Measurements from ENCODE around the gene NUB1.

NUB1 gene

DNA sequence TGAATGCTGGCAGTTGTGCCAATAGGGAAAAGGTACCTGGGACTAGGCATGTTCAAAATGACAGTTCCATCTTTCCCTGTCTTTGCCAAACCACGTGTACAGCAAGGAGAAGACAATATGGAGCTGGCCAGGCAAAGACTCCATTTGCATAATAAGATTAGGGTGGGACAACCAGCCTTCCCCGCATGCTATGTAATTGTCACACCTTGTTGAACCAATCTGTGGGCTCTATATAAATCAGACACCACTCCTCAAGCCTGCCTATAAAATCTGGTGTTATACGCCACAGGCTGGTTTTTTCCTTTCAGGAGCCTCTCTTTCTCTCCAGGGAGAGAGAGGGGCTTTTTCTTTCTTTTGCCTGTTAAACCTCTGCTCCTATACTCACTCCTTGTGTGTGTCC, 11.0 kb upstream of the NUB1 start:
- H3K27ac ChIP-seq (ENCODE audit: low read length): no peak overlapping the region
- TF ChIP-seq, protein P1, sequence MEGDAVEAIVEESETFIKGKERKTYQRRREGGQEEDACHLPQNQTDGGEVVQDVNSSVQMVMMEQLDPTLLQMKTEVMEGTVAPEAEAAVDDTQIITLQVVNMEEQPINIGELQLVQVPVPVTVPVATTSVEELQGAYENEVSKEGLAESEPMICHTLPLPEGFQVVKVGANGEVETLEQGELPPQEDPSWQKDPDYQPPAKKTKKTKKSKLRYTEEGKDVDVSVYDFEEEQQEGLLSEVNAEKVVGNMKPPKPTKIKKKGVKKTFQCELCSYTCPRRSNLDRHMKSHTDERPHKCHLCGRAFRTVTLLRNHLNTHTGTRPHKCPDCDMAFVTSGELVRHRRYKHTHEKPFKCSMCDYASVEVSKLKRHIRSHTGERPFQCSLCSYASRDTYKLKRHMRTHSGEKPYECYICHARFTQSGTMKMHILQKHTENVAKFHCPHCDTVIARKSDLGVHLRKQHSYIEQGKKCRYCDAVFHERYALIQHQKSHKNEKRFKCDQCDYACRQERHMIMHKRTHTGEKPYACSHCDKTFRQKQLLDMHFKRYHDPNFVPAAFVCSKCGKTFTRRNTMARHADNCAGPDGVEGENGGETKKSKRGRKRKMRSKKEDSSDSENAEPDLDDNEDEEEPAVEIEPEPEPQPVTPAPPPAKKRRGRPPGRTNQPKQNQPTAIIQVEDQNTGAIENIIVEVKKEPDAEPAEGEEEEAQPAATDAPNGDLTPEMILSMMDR (IDR thresholded peaks at IDR 0.05; ENCODE audit: borderline replicate concordance, extremely low read depth, low read length, poor library complexity, severe bottlenecking): no peak
- H3K4me2 ChIP-seq (ENCODE audit: insufficient read depth, low read length): no peak overlapping the region
- DNase-seq (no peak), ATAC-seq (ENCODE audit: insufficient read depth, low read depth) (no peak)
- H3K36me3 ChIP-seq (ENCODE audit: insufficient read depth, low read length): no peaks in the 10 kb centered on the region
- no peaks in the 10 kb centered on the region for H4K20me1 ChIP-seq (ENCODE audit: insufficient read depth, low read length)
- no peaks in the 10 kb centered on the region for H3K4me1 ChIP-seq (ENCODE audit: insufficient read depth, low read length)
- no peak overlapping the region for H3K9ac ChIP-seq (ENCODE audit: low read depth, low read length)
- no peaks in the 10 kb centered on the region for H3K9me3 ChIP-seq (ENCODE audit: insufficient read depth, low read length, severe bottlenecking)
- no peak overlapping the region for H3K4me3 ChIP-seq (ENCODE audit: low read depth in 1 of 2, low read length in 2 of 2)
- H3K79me2 ChIP-seq (ENCODE audit: insufficient read depth, low read length): no peaks in the 10 kb centered on the region
- H2AFZ ChIP-seq (ENCODE audit: low read depth, low read length): no peak overlapping the region
- peaks cover 4% of the 10 kb centered on the region for H3K27me3 ChIP-seq (ENCODE audit: insufficient read depth, low read length, poor library complexity)

DNA sequence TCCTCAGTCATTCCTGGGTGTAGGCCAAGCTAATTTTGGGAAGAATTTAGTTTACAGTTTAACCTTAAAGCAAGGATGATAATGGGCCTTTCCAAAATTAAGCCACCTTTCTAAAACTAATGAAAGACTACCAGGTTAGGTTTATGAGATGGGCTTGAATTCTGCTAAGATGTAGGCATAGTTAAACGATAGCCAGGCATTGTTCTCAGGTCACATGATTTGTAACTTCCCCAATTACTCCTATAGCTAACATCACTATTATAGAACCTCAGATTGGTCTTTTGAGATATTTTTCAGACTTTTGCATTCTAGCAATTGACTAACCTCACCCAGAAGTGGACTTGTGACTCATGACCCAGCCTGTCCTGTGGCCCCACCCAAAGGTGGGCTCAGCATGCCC, 7.0 kb upstream of the NUB1 start:
- Histone ChIP-seq H2AFZ (ENCODE audit: low read depth, low read length) (no peak overlapping the region), H3K9ac (ENCODE audit: low read depth, low read length) (no peak overlapping the region), H3K9me3 (ENCODE audit: insufficient read depth, low read length, severe bottlenecking) (no peaks in the 10 kb centered on the region), H3K79me2 (ENCODE audit: insufficient read depth, low read length) (no peaks in the 10 kb centered on the region), H3K27ac (ENCODE audit: low read length) (no peak overlapping the region), H3K4me1 (ENCODE audit: insufficient read depth, low read length) (no peaks in the 10 kb centered on the region), H4K20me1 (ENCODE audit: insufficient read depth, low read length) (no peaks in the 10 kb centered on the region), H3K27me3 (ENCODE audit: insufficient read depth, low read length, poor library complexity) (no peaks in the 10 kb centered on the region), H3K36me3 (ENCODE audit: insufficient read depth, low read length) (no peaks in the 10 kb centered on the region), H3K4me2 (ENCODE audit: insufficient read depth, low read length) (no peak overlapping the region), H3K4me3 (ENCODE audit: low read depth in 1 of 2, low read length in 2 of 2) (no peak overlapping the region)
- DNase-seq (no peak), ATAC-seq (ENCODE audit: insufficient read depth, low read depth) (no peak)
- no peak for TF ChIP-seq EZH2 (IDR thresholded peaks at IDR 0.05; ENCODE audit: borderline replicate concordance, low read depth, low read length, severe bottlenecking)
- TF ChIP-seq, protein P1 (IDR thresholded peaks at IDR 0.05; ENCODE audit: borderline replicate concordance, extremely low read depth, low read length, poor library complexity, severe bottlenecking): no peak

DNA sequence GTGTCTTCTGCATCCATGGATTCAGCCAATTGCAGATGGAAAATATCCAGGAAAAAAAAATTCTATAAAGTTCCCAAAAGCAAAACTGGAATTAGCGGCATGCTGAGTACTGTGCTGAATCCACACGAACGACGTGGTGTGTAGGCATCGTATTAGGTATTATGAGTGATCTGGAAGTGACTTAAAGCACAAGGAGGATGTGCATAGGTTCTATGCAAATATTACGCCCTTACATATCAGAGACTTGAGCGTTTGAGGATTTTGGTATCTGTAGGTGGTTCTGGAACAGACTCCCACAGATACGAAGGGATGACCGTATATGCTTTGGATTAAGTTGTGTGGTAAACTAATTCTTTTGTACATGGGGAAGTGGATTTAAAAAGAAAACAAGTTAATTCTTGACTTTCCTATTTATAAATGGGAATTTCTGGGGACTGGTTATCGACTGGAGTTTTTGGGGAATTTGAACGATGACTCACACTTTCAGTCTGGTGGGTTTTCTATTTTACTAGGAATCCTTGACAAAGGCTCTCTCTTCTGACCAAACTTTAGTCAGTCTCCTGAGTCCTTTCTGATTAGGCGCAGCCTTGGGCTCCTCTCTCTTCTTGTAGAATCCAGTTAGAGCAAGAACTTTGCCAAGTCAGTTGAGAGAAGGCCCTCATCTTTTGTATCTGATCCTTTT, 5.4 kb upstream of the NUB1 start:
- no peaks in the 10 kb centered on the region for H3K36me3 ChIP-seq (ENCODE audit: insufficient read depth, low read length)
- no peaks in the 10 kb centered on the region for H3K27me3 ChIP-seq (ENCODE audit: insufficient read depth, low read length, poor library complexity)
- no peak overlapping the region for H3K9ac ChIP-seq (ENCODE audit: low read depth, low read length)
- TF ChIP-seq EZH2 (IDR thresholded peaks at IDR 0.05; ENCODE audit: borderline replicate concordance, low read depth, low read length, severe bottlenecking): no peak
- TF ChIP-seq, protein P1 (IDR thresholded peaks at IDR 0.05; ENCODE audit: borderline replicate concordance, extremely low read depth, low read length, poor library complexity, severe bottlenecking): no peak
- H3K79me2 ChIP-seq (ENCODE audit: insufficient read depth, low read length): no peaks in the 10 kb centered on the region
- H2AFZ ChIP-seq (ENCODE audit: low read depth, low read length): no peak overlapping the region
- no peak overlapping the region for H3K4me3 ChIP-seq (ENCODE audit: low read depth in 1 of 2, low read length in 2 of 2)
- H3K4me2 ChIP-seq (ENCODE audit: insufficient read depth, low read length): no peak overlapping the region
- H3K9me3 ChIP-seq (ENCODE audit: insufficient read depth, low read length, severe bottlenecking): no peaks in the 10 kb centered on the region
- H3K4me1 ChIP-seq (ENCODE audit: insufficient read depth, low read length): peaks cover 6% of the 10 kb centered on the region
- no peak for DNase-seq
- H4K20me1 ChIP-seq (ENCODE audit: insufficient read depth, low read length): no peaks in the 10 kb centered on the region
- no peak for ATAC-seq (ENCODE audit: insufficient read depth, low read depth)
- H3K27ac ChIP-seq (ENCODE audit: low read length): no peak overlapping the region
